GM21528 (cell line): Measurements from ENCODE around the gene RELB.

Source experiments
- ATAC-seq: cut with Tn5 transposase; IDR thresholded peaks from one replicate; pipeline ENCODE4 v1.9.1; 2021; ENCODE audit warnings: mild to moderate bottlenecking, moderate library complexity; ENCODE audit not compliant: unreplicated experiment, low FRiP score

RELB gene

GRCh38 chr19:45056831-45057230 lies 55.6 kb downstream of the RELB start:
- no peak for ATAC-seq

GRCh38 chr19:45057444-45057843 lies 56.2 kb downstream of the RELB start:
- ATAC-seq = no peak

- no peak for ATAC-seq
Observed at GRCh38 chr19:45058622-45059159, 57.4 kb downstream of the RELB start.

- no peak for ATAC-seq
Observed at GRCh38 chr19:45059258-45059965, 58.1 kb downstream of the RELB start.

- no peak for ATAC-seq
Observed at GRCh38 chr19:45061965-45062364, 60.7 kb downstream of the RELB start.

GRCh38 chr19:45063851-45064801 lies 62.9 kb downstream of the RELB start:
- ATAC-seq = no peak

GRCh38 chr19:45066921-45067661 lies 65.8 kb downstream of the RELB start:
- ATAC-seq = no peak

- no peak for ATAC-seq
Observed at GRCh38 chr19:45068041-45068440, 66.8 kb downstream of the RELB start.

- no peak for ATAC-seq
Observed at GRCh38 chr19:45069056-45069455, 67.8 kb downstream of the RELB start.

GRCh38 chr19:45070214-45070613 lies 69.0 kb downstream of the RELB start:
- ATAC-seq = no peak

- ATAC-seq = no peak
Observed at GRCh38 chr19:45070861-45071544, 69.7 kb downstream of the RELB start.

GRCh38 chr19:45071545-45071938 lies 70.3 kb downstream of the RELB start:
- no peak for ATAC-seq

GRCh38 chr19:45071969-45072790 lies 70.9 kb downstream of the RELB start:
- ATAC-seq = no peak

GRCh38 chr19:45074744-45075300 lies 73.6 kb downstream of the RELB start:
- ATAC-seq = no peak

GRCh38 chr19:45075301-45076028 lies 74.2 kb downstream of the RELB start:
- peak; percentile 54 for ATAC-seq

GRCh38 chr19:45076029-45076850 lies 75.0 kb downstream of the RELB start, which contains the start of gene ZNF296:
ZNF296 (minus strand) TSS chr19:45076478; CDS start chr19:45076373, 105 bp downstream.
- peak; percentile 42 for ATAC-seq
